GM12872 (cell line): Measurements from ENCODE around the gene PRKAG3.

ENCODE experiments used
- TF ChIP-seq, protein P1 (sequence below): IDR thresholded peaks from 3 replicates; pipeline ENCODE4 v1.5.1; 2011; ENCODE audit warnings: low read depth, mild to moderate bottlenecking, low read length, moderate library complexity; ENCODE audit not compliant: insufficient read depth

Gene PRKAG3

GRCh38 chr2:218816561-218817011, 15.0 kb downstream of the PRKAG3 start:
- TF ChIP-seq, protein P1, sequence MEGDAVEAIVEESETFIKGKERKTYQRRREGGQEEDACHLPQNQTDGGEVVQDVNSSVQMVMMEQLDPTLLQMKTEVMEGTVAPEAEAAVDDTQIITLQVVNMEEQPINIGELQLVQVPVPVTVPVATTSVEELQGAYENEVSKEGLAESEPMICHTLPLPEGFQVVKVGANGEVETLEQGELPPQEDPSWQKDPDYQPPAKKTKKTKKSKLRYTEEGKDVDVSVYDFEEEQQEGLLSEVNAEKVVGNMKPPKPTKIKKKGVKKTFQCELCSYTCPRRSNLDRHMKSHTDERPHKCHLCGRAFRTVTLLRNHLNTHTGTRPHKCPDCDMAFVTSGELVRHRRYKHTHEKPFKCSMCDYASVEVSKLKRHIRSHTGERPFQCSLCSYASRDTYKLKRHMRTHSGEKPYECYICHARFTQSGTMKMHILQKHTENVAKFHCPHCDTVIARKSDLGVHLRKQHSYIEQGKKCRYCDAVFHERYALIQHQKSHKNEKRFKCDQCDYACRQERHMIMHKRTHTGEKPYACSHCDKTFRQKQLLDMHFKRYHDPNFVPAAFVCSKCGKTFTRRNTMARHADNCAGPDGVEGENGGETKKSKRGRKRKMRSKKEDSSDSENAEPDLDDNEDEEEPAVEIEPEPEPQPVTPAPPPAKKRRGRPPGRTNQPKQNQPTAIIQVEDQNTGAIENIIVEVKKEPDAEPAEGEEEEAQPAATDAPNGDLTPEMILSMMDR, result no peak

DNA sequence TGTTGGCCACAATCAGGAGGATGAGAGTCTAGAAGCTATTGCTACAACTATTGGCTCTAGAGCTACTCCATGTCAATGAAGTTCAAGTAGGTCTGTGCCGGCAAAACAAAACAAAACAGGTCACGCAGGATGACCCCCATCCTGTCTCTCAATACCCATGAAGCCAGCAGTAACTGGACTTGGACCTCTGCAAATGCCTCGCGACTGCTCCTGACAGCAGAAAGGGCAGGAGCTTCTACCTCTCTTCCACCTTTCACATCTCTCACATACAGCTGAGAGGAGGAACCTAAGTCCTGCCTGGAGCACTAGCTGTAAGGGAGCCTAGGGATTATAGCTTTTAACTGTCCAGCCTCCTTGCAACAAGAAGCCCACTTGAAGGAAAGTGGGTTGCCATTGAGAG, 16.0 kb downstream of the PRKAG3 start:
- TF ChIP-seq, protein P1, result no peak

DNA sequence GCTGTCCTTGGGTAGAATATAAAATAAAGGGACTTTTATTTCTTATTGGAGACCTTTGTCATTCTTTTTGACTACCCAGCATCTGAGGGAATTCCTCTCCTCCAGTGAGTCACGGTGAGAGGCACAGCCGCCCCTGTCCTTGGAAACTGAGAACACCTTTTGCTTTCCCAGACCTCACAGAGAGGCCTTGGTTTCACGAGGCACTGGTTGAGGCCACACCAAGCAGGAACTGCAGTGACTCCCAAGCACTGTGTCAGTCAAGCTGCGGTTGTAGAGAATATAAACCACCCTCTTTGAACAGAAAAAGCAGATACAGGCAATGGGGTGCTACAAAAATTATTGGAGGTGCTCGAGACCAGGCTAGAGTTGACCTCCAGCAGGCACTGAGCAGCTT, 16.4 kb downstream of the PRKAG3 start:
- TF ChIP-seq, protein P1, result no peak

DNA sequence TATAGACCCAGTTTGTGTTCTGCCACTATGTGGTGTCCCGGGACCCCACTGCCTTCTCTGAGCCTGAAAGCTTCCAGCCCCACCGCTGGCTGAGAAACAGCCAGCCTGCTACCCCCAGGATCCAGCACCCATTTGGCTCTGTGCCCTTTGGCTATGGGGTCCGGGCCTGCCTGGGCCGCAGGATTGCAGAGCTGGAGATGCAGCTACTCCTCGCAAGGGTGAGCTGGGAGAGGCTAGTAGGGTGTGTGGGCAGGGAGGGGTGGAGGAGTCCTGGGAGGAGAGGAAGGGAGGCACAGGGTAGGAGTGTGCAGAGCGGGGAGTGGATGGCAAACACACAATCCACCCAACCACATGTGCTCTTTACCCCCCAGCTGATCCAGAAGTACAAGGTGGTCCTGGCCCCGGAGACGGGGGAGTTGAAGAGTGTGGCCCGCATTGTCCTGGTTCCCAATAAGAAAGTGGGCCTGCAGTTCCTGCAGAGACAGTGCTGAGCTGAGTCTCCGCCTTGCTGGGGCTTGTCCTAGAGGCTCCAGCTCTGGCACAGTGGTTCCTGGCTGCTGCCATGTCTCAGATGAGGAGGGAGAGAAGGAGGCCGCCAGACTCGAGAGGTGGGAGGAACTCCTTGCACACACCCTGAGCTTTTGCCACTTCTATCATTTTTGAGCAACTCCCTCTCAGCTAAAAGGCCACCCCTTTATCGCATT, 16.9 kb downstream of the PRKAG3 start:
- TF ChIP-seq, protein P1, result no peak

- TF ChIP-seq, protein P1, result no peak
These were observed 17.7 kb downstream of the PRKAG3 start for GRCh38 chr2:218813771-218814460.

DNA sequence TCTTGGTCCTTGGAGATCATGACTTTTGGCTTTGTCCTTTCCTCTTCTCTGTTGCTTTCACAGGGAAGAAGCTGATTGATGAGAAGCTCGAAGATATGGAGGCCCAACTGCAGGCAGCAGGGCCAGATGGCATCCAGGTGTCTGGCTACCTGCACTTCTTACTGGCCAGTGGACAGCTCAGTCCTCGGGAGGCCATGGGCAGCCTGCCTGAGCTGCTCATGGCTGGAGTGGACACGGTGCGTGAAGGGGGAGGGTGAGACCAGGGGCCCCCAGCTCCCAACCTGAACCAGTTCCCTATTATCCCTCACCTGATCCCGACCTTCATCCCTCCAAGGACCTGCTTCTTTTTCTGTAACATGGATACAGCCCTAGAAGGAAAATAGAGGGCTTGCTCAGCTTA, 18.7 kb downstream of the PRKAG3 start:
- TF ChIP-seq, protein P1, result no peak

GRCh38 chr2:218812096-218812815, 19.3 kb downstream of the PRKAG3 start:
- TF ChIP-seq, protein P1, result no peak
